22Rv1 (cell line): Measurements from ENCODE around the gene EEPD1.

Experiments
- ZFX ChIP-seq: fragments of 450-650 bp; IDR thresholded peaks from 2 replicates; pipeline ENCODE4 v1.6.1; 2017; ENCODE audit warnings: antibody characterized with exemption, borderline replicate concordance
- TF ChIP-seq, protein P1 (sequence below): fragments of 450-650 bp; IDR thresholded peaks from 2 replicates; pipeline ENCODE4 v1.5.1; 2017; ENCODE audit warnings: mild to moderate bottlenecking

DNA sequence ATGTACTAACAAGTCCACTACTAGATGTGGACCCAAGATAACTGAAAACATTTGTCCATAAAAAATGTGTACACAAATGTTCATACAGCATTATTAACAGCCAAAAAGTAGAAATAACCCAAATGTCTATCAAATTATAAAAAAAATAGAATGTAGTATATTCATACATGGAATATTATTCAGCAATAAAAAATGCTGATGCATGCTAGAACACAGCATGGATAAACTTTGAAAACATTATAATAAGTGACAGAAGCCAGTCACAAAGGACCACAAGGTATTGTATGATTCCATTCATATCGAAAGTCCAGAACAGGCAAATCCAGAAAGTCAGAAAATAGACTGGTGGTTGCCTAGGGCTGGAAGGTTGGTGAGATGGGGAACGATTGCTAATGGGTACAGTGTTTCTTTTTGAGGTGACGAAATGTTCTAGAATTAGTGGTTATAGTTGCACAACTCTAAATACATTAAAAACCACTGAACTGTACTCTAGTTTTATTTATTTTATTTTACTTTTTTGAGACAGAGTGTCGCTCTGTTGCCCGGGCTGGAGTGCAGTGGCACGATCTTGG lies 193.3 kb downstream of the EEPD1 start:
- TF ChIP-seq, protein P1, sequence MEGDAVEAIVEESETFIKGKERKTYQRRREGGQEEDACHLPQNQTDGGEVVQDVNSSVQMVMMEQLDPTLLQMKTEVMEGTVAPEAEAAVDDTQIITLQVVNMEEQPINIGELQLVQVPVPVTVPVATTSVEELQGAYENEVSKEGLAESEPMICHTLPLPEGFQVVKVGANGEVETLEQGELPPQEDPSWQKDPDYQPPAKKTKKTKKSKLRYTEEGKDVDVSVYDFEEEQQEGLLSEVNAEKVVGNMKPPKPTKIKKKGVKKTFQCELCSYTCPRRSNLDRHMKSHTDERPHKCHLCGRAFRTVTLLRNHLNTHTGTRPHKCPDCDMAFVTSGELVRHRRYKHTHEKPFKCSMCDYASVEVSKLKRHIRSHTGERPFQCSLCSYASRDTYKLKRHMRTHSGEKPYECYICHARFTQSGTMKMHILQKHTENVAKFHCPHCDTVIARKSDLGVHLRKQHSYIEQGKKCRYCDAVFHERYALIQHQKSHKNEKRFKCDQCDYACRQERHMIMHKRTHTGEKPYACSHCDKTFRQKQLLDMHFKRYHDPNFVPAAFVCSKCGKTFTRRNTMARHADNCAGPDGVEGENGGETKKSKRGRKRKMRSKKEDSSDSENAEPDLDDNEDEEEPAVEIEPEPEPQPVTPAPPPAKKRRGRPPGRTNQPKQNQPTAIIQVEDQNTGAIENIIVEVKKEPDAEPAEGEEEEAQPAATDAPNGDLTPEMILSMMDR, result no peak
- TF ChIP-seq ZFX, result no peak
